Panc1 (cell line): ENCODE results near the gene MBTD1. TPM values are rescaled to one million over a fixed set of nuclear protein-coding genes. Genes with fewer than 3 reads are reported as not detected.

Source experiments
- ATAC-seq: fragments of 200-7000 bp; cut with Tn5 transposase; 2 replicates; pipeline ENCODE4 v1.9.1; 2020; ENCODE audit warnings: mild to moderate bottlenecking, moderate library complexity
- BruUV-seq: library from RNA; stranded (reverse); fragments of 400-500 nt; replicated peaks from 2 replicates; lab custom pipeline; 2021; lab: Mats Ljungman, UMichigan
- CTCF ChIA-PET: fragments of 300-600 bp; sonication (Branson Sonifier 250); formaldehyde crosslinking; loops from one replicate; lab custom pipeline; 2022; ENCODE audit warnings: antibody characterized with exemption; lab: Charles Lee
- POLR2A ChIA-PET: fragments of 300-600 bp; sonication (Branson Sonifier 250); formaldehyde crosslinking; loops from one replicate; lab custom pipeline; 2022; ENCODE audit warnings: antibody characterized with exemption; lab: Charles Lee
- DNase-seq: peaks from one replicate; pipeline ENCODE4 v3.0.0-alpha.2; 2010; ENCODE audit warnings: low read depth, low spot score
- H3K27ac ChIP-seq: 2 replicates; pipeline ENCODE4 v1.5.1; 2011; ENCODE audit warnings: mild to moderate bottlenecking, low read length, inconsistent platforms
- H3K27me3 ChIP-seq: fragments of 200-500 bp; sonication (Bioruptor generic); 2 replicates; pipeline ENCODE4 v1.6.0; 2014; ENCODE audit warnings: low read length, inconsistent platforms; ENCODE audit not compliant: control insufficient read depth, insufficient read depth
- H3K36me3 ChIP-seq: fragments of 200-500 bp; sonication (Bioruptor generic); 2 replicates; pipeline ENCODE4 v1.5.1; 2014; ENCODE audit warnings: inconsistent platforms, mild to moderate bottlenecking, low read length, moderate library complexity; ENCODE audit not compliant: control insufficient read depth, insufficient read depth
- H3K4me1 ChIP-seq: 2 replicates; pipeline ENCODE4 v1.5.1; 2011; ENCODE audit warnings: inconsistent platforms, mild to moderate bottlenecking, low read length, moderate library complexity; ENCODE audit not compliant: control insufficient read depth, insufficient read depth
- H3K4me3 ChIP-seq, 2 experiments: 2 replicates each; pipeline ENCODE4 v1.5.1; 2011 to 2012; ENCODE audit warnings: low read depth in 2 of 2, low read length in 2 of 2, mild to moderate bottlenecking in 2 of 2, inconsistent platforms in 1 of 2, moderate library complexity in 1 of 2
- H3K9me3 ChIP-seq: fragments of 200-500 bp; sonication (Bioruptor generic); 2 replicates; pipeline ENCODE4 v1.5.1; 2014; ENCODE audit warnings: low read depth, mild to moderate bottlenecking, inconsistent platforms, low read length, moderate library complexity; ENCODE audit not compliant: control insufficient read depth, insufficient read depth
- CTCF ChIP-seq: fragments of 450-650 bp; IDR thresholded peaks from 2 replicates; pipeline ENCODE4 v1.5.1; 2017; ENCODE audit warnings: mild to moderate bottlenecking
- POLR2AphosphoS5 ChIP-seq: IDR thresholded peaks from 2 replicates; pipeline ENCODE4 v1.6.1; 2012; ENCODE audit warnings: mild to moderate bottlenecking, low read depth, low read length, moderate library complexity
- REST ChIP-seq, 2 experiments: IDR thresholded peaks; 2 replicates each; pipeline ENCODE4 v1.6.1; 2011 to 2012; ENCODE audit warnings: low read depth in 2 of 2, control low read depth in 1 of 2, low read length in 1 of 2, mild to moderate bottlenecking in 1 of 2, moderate library complexity in 1 of 2; ENCODE audit not compliant: insufficient read depth in 1 of 2
- SIN3A ChIP-seq: IDR thresholded peaks from 2 replicates; pipeline ENCODE4 v1.6.1; 2012; ENCODE audit warnings: low read depth, mild to moderate bottlenecking, low read length, moderate library complexity, borderline replicate concordance; ENCODE audit not compliant: insufficient read depth
- TCF7L2 ChIP-seq: IDR thresholded peaks from 2 replicates; pipeline ENCODE4 v1.6.1; 2011; ENCODE audit warnings: mild to moderate bottlenecking, low read depth, low read length, inconsistent platforms
- in situ Hi-C: cut with HindIII; loops from 2 replicates; pipeline ENCODE4 v1.10.0; 2016; ENCODE audit warnings: low sequenced_read_pairs, low pct_unique_long_range_greater_than_20kb
- intact Hi-C: fragments of 100-400 bp; cut with micrococcal nuclease; formaldehyde crosslinking; loops from one replicate; pipeline ENCODE4 v1.10.0; 2022; ENCODE audit not compliant: unreplicated experiment
- total RNA-seq: library from RNA; stranded (reverse); gene quantifications from one replicate; pipeline ENCODE4 v1.2.1, GENCODE V29; 2021; ENCODE audit not compliant: unreplicated experiment

Gene MBTD1
- total RNA-seq, 1 experiment from 2014 or later: 16.6 TPM

GRCh38 chr17:51287412-51287811, 27.6 kb upstream of the MBTD1 start:
- no peaks in the 10 kb centered on the region for H3K27me3 ChIP-seq
- ChIA-PET CTCF (no interaction called here), POLR2A (no interaction called here)
- no peaks in the 10 kb centered on the region for H3K9me3 ChIP-seq
- peaks cover 39% of the 10 kb centered on the region for H3K36me3 ChIP-seq
- ATAC-seq (no peak), DNase-seq (no peak)
- H3K4me3 ChIP-seq: no peak overlapping the region
- no TSS peak for BruUV-seq
- in situ Hi-C loops: no loop called here
- H3K27ac ChIP-seq: no peak overlapping the region
- TF ChIP-seq TCF7L2 (no peak), CTCF (no peak), REST (IDR thresholded peaks at IDR 0.05; ENCODE audit: insufficient read depth in 1 of 2, low read depth in 2 of 2, low read length in 1 of 2) (no peak), POLR2AphosphoS5 (no peak), SIN3A (no peak)
- no peaks in the 10 kb centered on the region for H3K4me1 ChIP-seq
- intact Hi-C loops: no loop called here

GRCh38 chr17:51279183-51279582, 19.3 kb upstream of the MBTD1 start:
- ATAC-seq: no peak
- Histone ChIP-seq H3K27ac (no peak overlapping the region), H3K27me3 (no peaks in the 10 kb centered on the region), H3K36me3 (peaks cover 55% of the 10 kb centered on the region), H3K4me3 (no peak overlapping the region), H3K4me1 (no peaks in the 10 kb centered on the region), H3K9me3 (no peaks in the 10 kb centered on the region)
- ChIA-PET CTCF (no interaction called here), POLR2A (interaction anchor here (0.6 kb wide), 1 partner anchor 13 kb away, joined by 3 read pairs; no protein-coding TSS in a partner anchor)
- no peak for TF ChIP-seq POLR2AphosphoS5
- no peak for TF ChIP-seq TCF7L2
- TF ChIP-seq CTCF: no peak
- no peak for TF ChIP-seq REST (IDR thresholded peaks at IDR 0.05; ENCODE audit: insufficient read depth in 1 of 2, low read depth in 2 of 2, low read length in 1 of 2)
- in situ Hi-C loops (no loop called here), intact Hi-C loops (no loop called here)
- no peak for DNase-seq
- no TSS peak for BruUV-seq
